CD8-positive, alpha-beta memory T cell (primary cell): ENCODE data around the gene APOL2. TPM values are rescaled to one million over a fixed set of nuclear protein-coding genes. Genes with fewer than 3 reads are reported as not detected.

Experiments used
- CTCF ChIA-PET: fragments of 350-600 bp; sonication (Branson Sonifier 250); formaldehyde crosslinking; loops from one replicate; lab custom pipeline; 2021; ENCODE audit warnings: antibody characterized with exemption; lab: Charles Lee
- POLR2A ChIA-PET: fragments of 350-600 bp; sonication (Branson Sonifier 250); formaldehyde crosslinking; loops from one replicate; lab custom pipeline; 2021; ENCODE audit warnings: antibody characterized with exemption; lab: Charles Lee
- DNase-seq, 5 donors: peaks; one replicate each; pipeline versions ENCODE4 v3.0.0 to v3.0.0-alpha.2; 2020 to 2022; ENCODE audit warnings: mixed read lengths in 1 of 5
- H3K27ac ChIP-seq: one replicate; pipeline ENCODE4 v1.7.0; 2013; ENCODE audit warnings: low read depth, mild to moderate bottlenecking, low read length, moderate library complexity
- H3K27me3 ChIP-seq: 2 replicates; pipeline ENCODE4 v1.7.0; 2013; ENCODE audit warnings: low read length, mild to moderate bottlenecking; ENCODE audit not compliant: insufficient read depth, poor library complexity, severe bottlenecking
- H3K36me3 ChIP-seq: 2 replicates; pipeline ENCODE4 v1.7.0; 2013; ENCODE audit warnings: mild to moderate bottlenecking, low read length, moderate library complexity; ENCODE audit not compliant: insufficient read depth
- H3K4me1 ChIP-seq: 2 replicates; pipeline ENCODE4 v1.7.0; 2013; ENCODE audit warnings: mild to moderate bottlenecking, low read length, moderate library complexity; ENCODE audit not compliant: insufficient read depth
- H3K4me3 ChIP-seq: 2 replicates; pipeline ENCODE4 v1.7.0; 2013; ENCODE audit warnings: mild to moderate bottlenecking, low read length
- H3K9me3 ChIP-seq: 2 replicates; pipeline ENCODE4 v1.7.0; 2013; ENCODE audit warnings: mild to moderate bottlenecking, low read length
- H3K27ac Mint-ChIP-seq, 8 donors: one replicate each; pipeline ENCODE4 v1.8.0; 2020 to 2021; ENCODE audit warnings: mixed read lengths in 8 of 8, mild to moderate bottlenecking in 6 of 8, inconsistent platforms in 3 of 8, moderate library complexity in 3 of 8
- H3K27me3 Mint-ChIP-seq, 2 donors: one replicate each; pipeline ENCODE4 v1.8.0; 2020 to 2021; ENCODE audit warnings: mixed read lengths in 2 of 2, mild to moderate bottlenecking in 1 of 2, moderate library complexity in 1 of 2
- H3K36me3 Mint-ChIP-seq, 3 donors: one replicate each; pipeline ENCODE4 v1.8.0; 2020 to 2021; ENCODE audit warnings: mixed read lengths in 3 of 3, inconsistent platforms in 1 of 3, mild to moderate bottlenecking in 1 of 3
- H3K4me1 Mint-ChIP-seq, 3 donors: one replicate each; pipeline ENCODE4 v1.8.0; 2020 to 2021; ENCODE audit warnings: mixed read lengths in 3 of 3, inconsistent platforms in 1 of 3, mild to moderate bottlenecking in 1 of 3
- H3K4me3 Mint-ChIP-seq, 7 donors: one replicate each; pipeline ENCODE4 v1.8.0; 2020 to 2021; ENCODE audit warnings: mixed read lengths in 7 of 7, mild to moderate bottlenecking in 6 of 7, moderate library complexity in 4 of 7, inconsistent platforms in 2 of 7
- H3K9me3 Mint-ChIP-seq, 5 donors: one replicate each; pipeline ENCODE4 v1.8.0; 2020 to 2022; ENCODE audit warnings: mixed read lengths in 5 of 5, mild to moderate bottlenecking in 3 of 5, moderate library complexity in 2 of 5, inconsistent platforms in 1 of 5
- polyA plus RNA-seq: library from polyadenylated mRNA; unstranded; fragments of 300-500 nt; fragmentation: Illumina TruSeq; gene quantifications from one replicate; pipeline ENCODE4 v1.2.3, GENCODE V29; 2021
- total RNA-seq, 2 experiments: library from RNA; stranded (reverse); gene quantifications; one replicate each; pipeline ENCODE4 v1.2.3, GENCODE V29; 2021

APOL2 gene
- total and polyA plus RNA-seq, 3 experiments from 2014 or later, result 27.1 to 62.8 (median 59.0) TPM

GRCh38 chr22:36183446-36183845, 55.9 kb downstream of the APOL2 start:
- no peak overlapping the region for H3K27ac Mint-ChIP-seq
- Histone ChIP-seq H3K4me1 (peaks cover 3% of the 10 kb centered on the region), H3K27ac (no peak overlapping the region), H3K4me3 (no peak overlapping the region), H3K27me3 (no peaks in the 10 kb centered on the region), H3K9me3 (no peaks in the 10 kb centered on the region), H3K36me3 (no peaks in the 10 kb centered on the region)
- POLR2A ChIA-PET, result no interaction called here
- no peaks in the 10 kb centered on the region for H3K9me3 Mint-ChIP-seq
- no peaks in the 10 kb centered on the region for H3K36me3 Mint-ChIP-seq
- DNase-seq, result no peak
- CTCF ChIA-PET, result interaction anchor here (2.2 kb wide), 1 partner anchor 38 kb away, joined by 4 read pairs; no protein-coding TSS in a partner anchor
- no peak overlapping the region for H3K4me3 Mint-ChIP-seq
- H3K27me3 Mint-ChIP-seq, result no peaks in the 10 kb centered on the region
- H3K4me1 Mint-ChIP-seq, result peaks cover 4 to 7% (median 5%) of the 10 kb centered on the region in 3 donors

- ChIA-PET POLR2A (no interaction called here), CTCF (interaction anchor here (2.2 kb wide), 1 partner anchor 38 kb away, joined by 4 read pairs; no protein-coding TSS in a partner anchor)
- no peak for DNase-seq
- Histone ChIP-seq H3K27ac (no peak overlapping the region), H3K27me3 (no peaks in the 10 kb centered on the region), H3K36me3 (no peaks in the 10 kb centered on the region), H3K4me3 (no peak overlapping the region), H3K9me3 (no peaks in the 10 kb centered on the region), H3K4me1 (peaks cover 3% of the 10 kb centered on the region)
- Mint-ChIP-seq H3K36me3 (no peaks in the 10 kb centered on the region), H3K27ac (no peak overlapping the region), H3K27me3 (no peaks in the 10 kb centered on the region), H3K4me1 (peaks cover 4 to 7% (median 5%) of the 10 kb centered on the region in 3 donors), H3K9me3 (no peaks in the 10 kb centered on the region), H3K4me3 (no peak overlapping the region)
Observed at GRCh38 chr22:36182857-36183256, 56.5 kb downstream of the APOL2 start.

- no peak overlapping the region for H3K27ac Mint-ChIP-seq
- ChIA-PET POLR2A (no interaction called here), CTCF (interaction anchor here (1.0 to 3.0 kb wide), 5 partner anchors 29 to 304 kb away, joined by 3 to 14 read pairs (median 4); no protein-coding TSS in a partner anchor)
- H3K4me1 Mint-ChIP-seq, result peaks cover 4 to 7% (median 5%) of the 10 kb centered on the region in 3 donors
- H3K9me3 Mint-ChIP-seq, result no peaks in the 10 kb centered on the region
- no peaks in the 10 kb centered on the region for H3K9me3 ChIP-seq
- H3K27me3 Mint-ChIP-seq, result no peaks in the 10 kb centered on the region
- no peak overlapping the region for H3K4me3 Mint-ChIP-seq
- H3K36me3 Mint-ChIP-seq, result no peaks in the 10 kb centered on the region
- peaks cover 3% of the 10 kb centered on the region for H3K4me1 ChIP-seq
- DNase-seq, result no peak
- no peaks in the 10 kb centered on the region for H3K36me3 ChIP-seq
- H3K27ac ChIP-seq, result no peak overlapping the region
- H3K27me3 ChIP-seq, result no peaks in the 10 kb centered on the region
- no peak overlapping the region for H3K4me3 ChIP-seq
Observed at GRCh38 chr22:36182056-36182455, 57.3 kb downstream of the APOL2 start.

- no peaks in the 10 kb centered on the region for H3K36me3 ChIP-seq
- H3K4me3 ChIP-seq, result no peak overlapping the region
- H3K27me3 ChIP-seq, result no peaks in the 10 kb centered on the region
- H3K4me1 ChIP-seq, result peaks cover 3% of the 10 kb centered on the region
- Mint-ChIP-seq H3K27me3 (no peaks in the 10 kb centered on the region), H3K27ac (no peak overlapping the region), H3K36me3 (no peaks in the 10 kb centered on the region), H3K4me1 (peaks cover 4 to 7% (median 5%) of the 10 kb centered on the region in 3 donors), H3K9me3 (no peaks in the 10 kb centered on the region), H3K4me3 (no peak overlapping the region)
- POLR2A ChIA-PET, result no interaction called here
- H3K9me3 ChIP-seq, result no peaks in the 10 kb centered on the region
- CTCF ChIA-PET, result interaction anchor here (1.2 to 4.5 kb wide), 9 partner anchors 17 to 305 kb away, joined by 3 to 38 read pairs (median 9); partner anchors contain the start of gene APOL3
- no peak overlapping the region for H3K27ac ChIP-seq
- no peak for DNase-seq
Observed at GRCh38 chr22:36180928-36181327, 58.4 kb downstream of the APOL2 start.

- H3K27ac Mint-ChIP-seq, result peak overlapping the region in 2 of 8 donors; percentile 3 to 48
- Histone ChIP-seq H3K4me1 (peaks cover 3% of the 10 kb centered on the region), H3K27me3 (no peaks in the 10 kb centered on the region), H3K4me3 (no peak overlapping the region), H3K36me3 (no peaks in the 10 kb centered on the region), H3K9me3 (no peaks in the 10 kb centered on the region), H3K27ac (no peak overlapping the region)
- no peaks in the 10 kb centered on the region for H3K36me3 Mint-ChIP-seq
- H3K4me3 Mint-ChIP-seq, result no peak overlapping the region
- ChIA-PET CTCF (interaction anchor here (0.6 to 4.5 kb wide), 16 partner anchors 11 to 306 kb away, joined by 3 to 38 read pairs (median 6); partner anchors contain the start of genes APOL2 and APOL3), POLR2A (interaction anchor here (1.0 kb wide), 1 partner anchor 20 kb away, joined by 3 read pairs; the partner anchor contains the start of gene APOL3)
- peaks cover 4 to 7% (median 5%) of the 10 kb centered on the region in 3 donors for H3K4me1 Mint-ChIP-seq
- peak; percentile 71 to 90 (median 80) for DNase-seq
- no peaks in the 10 kb centered on the region for H3K27me3 Mint-ChIP-seq
- H3K9me3 Mint-ChIP-seq, result no peaks in the 10 kb centered on the region
Observed at GRCh38 chr22:36180038-36180880, 59.1 kb downstream of the APOL2 start.

GRCh38 chr22:36177160-36177559, 62.2 kb downstream of the APOL2 start:
- Histone ChIP-seq H3K27ac (no peak overlapping the region), H3K4me1 (peaks cover 3% of the 10 kb centered on the region), H3K9me3 (no peaks in the 10 kb centered on the region), H3K4me3 (no peak overlapping the region), H3K36me3 (no peaks in the 10 kb centered on the region), H3K27me3 (no peaks in the 10 kb centered on the region)
- ChIA-PET POLR2A (interaction anchor here (0.5 to 1.6 kb wide), 3 partner anchors 17 to 40 kb away, joined by 3 read pairs; partner anchors contain the start of gene APOL3), CTCF (interaction anchor here (0.8 to 4.5 kb wide), 5 partner anchors 13 to 111 kb away, joined by 3 to 38 read pairs (median 12); partner anchors contain the start of gene APOL2)
- DNase-seq, result no peak
- no peaks in the 10 kb centered on the region for H3K36me3 Mint-ChIP-seq
- H3K27me3 Mint-ChIP-seq, result no peaks in the 10 kb centered on the region
- no peak overlapping the region for H3K27ac Mint-ChIP-seq
- H3K9me3 Mint-ChIP-seq, result no peaks in the 10 kb centered on the region
- H3K4me3 Mint-ChIP-seq, result no peak overlapping the region
- H3K4me1 Mint-ChIP-seq, result peaks cover 4 to 7% (median 5%) of the 10 kb centered on the region in 3 donors
